DOHH2 (cell line): Measurements from ENCODE around the gene TAMM41.

Experiments
- EZH2phosphoT487 ChIP-seq: fragments of 200-600 bp; sonication (generic); IDR thresholded peaks from 2 replicates; pipeline ENCODE4 v1.6.1; 2017; ENCODE audit warnings: borderline replicate concordance, mild to moderate bottlenecking, antibody characterized with exemption, low read length, moderate library complexity, mixed read lengths
- TF ChIP-seq, protein P1 (sequence below): fragments of 200-600 bp; sonication (generic); IDR thresholded peaks from one replicate; pipeline ENCODE4 v1.5.1; 2014; ENCODE audit warnings: antibody characterized with exemption, mild to moderate bottlenecking, low read depth, low read length; ENCODE audit not compliant: poor library complexity, severe bottlenecking

DNA sequence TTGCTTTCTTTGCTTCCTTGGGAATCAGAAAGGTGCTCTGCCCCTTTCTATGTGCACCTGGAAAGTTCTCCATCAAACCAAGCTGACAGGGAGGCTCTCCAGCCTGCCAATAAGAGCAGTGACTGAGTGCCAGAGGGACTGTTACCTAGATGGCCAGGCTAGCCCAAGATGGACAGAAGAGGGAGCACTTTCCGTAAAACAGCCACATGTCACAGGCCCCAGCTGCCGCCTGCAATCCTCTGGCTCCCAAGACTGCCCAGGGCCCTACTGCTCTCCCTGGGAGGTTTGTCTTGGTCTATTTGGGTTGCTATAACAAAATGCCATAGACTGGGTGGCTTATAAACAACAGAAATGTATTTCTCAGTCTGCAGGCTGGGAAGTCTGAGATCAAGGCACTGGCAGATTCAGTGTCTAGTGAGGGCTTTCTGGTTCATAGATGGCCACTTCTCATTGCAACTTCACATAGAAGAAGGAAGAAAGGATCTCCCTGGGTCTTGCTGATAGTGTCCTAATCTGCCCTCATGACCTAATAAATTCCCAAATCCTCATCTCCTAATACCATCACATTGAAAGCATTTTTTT lies 72.3 kb downstream of the TAMM41 start:
- TF ChIP-seq EZH2phosphoT487, result no peak
- TF ChIP-seq, protein P1, sequence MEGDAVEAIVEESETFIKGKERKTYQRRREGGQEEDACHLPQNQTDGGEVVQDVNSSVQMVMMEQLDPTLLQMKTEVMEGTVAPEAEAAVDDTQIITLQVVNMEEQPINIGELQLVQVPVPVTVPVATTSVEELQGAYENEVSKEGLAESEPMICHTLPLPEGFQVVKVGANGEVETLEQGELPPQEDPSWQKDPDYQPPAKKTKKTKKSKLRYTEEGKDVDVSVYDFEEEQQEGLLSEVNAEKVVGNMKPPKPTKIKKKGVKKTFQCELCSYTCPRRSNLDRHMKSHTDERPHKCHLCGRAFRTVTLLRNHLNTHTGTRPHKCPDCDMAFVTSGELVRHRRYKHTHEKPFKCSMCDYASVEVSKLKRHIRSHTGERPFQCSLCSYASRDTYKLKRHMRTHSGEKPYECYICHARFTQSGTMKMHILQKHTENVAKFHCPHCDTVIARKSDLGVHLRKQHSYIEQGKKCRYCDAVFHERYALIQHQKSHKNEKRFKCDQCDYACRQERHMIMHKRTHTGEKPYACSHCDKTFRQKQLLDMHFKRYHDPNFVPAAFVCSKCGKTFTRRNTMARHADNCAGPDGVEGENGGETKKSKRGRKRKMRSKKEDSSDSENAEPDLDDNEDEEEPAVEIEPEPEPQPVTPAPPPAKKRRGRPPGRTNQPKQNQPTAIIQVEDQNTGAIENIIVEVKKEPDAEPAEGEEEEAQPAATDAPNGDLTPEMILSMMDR, result no peak
